SJCRH30 (cell line): ENCODE results near the gene NELFA. TPM values are rescaled to one million over a fixed set of nuclear protein-coding genes. Genes with fewer than 3 reads are reported as not detected.

Experiments
- DNase-seq, 2 experiments: peaks; one replicate each; pipeline ENCODE4 v3.0.0-alpha.2; 2015 to 2020
- H3K27ac ChIP-seq: fragments of 250-450 bp; sonication (Bioruptor Pico); 2 replicates; pipeline ENCODE4 v1.5.1; 2020; ENCODE audit warnings: mild to moderate bottlenecking, moderate library complexity
- H3K27me3 ChIP-seq: fragments of 250-450 bp; sonication (Bioruptor Pico); 2 replicates; pipeline ENCODE4 v1.5.1; 2020; ENCODE audit warnings: mild to moderate bottlenecking, moderate library complexity
- H3K36me3 ChIP-seq: fragments of 250-450 bp; sonication (Bioruptor Pico); 2 replicates; pipeline ENCODE4 v1.5.1; 2020; ENCODE audit warnings: mild to moderate bottlenecking, moderate library complexity
- H3K4me1 ChIP-seq: fragments of 250-450 bp; sonication (Bioruptor Pico); 2 replicates; pipeline ENCODE4 v1.5.1; 2020; ENCODE audit warnings: mild to moderate bottlenecking, moderate library complexity
- H3K4me3 ChIP-seq: fragments of 250-450 bp; sonication (Bioruptor Pico); 2 replicates; pipeline ENCODE4 v1.5.1; 2020; ENCODE audit warnings: mild to moderate bottlenecking, moderate library complexity
- H3K9me3 ChIP-seq: fragments of 250-450 bp; sonication (Bioruptor Pico); replicated peaks from 2 replicates; pipeline ENCODE4 v1.5.1; 2020; ENCODE audit warnings: mild to moderate bottlenecking, moderate library complexity
- total RNA-seq: library from RNA; depleted of rRNA; stranded (reverse); fragments of >200 nt; shearing (Covaris generic); gene quantifications from 2 replicates; pipeline ENCODE4 v1.2.3, GENCODE V29; 2014

Gene NELFA
- total RNA-seq, 1 experiment from 2014 or later: 21.1 TPM

GRCh38 chr4:1973661-1974060 lies 35.1 kb downstream of the NELFA start:
- H3K36me3 ChIP-seq: peaks cover 73% of the 10 kb centered on the region
- DNase-seq: no peak
- H3K27me3 ChIP-seq: no peaks in the 10 kb centered on the region

GRCh38 chr4:1973218-1973617 lies 35.6 kb downstream of the NELFA start:
- H3K27me3 ChIP-seq: no peaks in the 10 kb centered on the region
- H3K9me3 ChIP-seq: no peaks in the 10 kb centered on the region
- no peaks in the 10 kb centered on the region for H3K4me1 ChIP-seq
- no peak overlapping the region for H3K27ac ChIP-seq
- H3K36me3 ChIP-seq: peaks cover 70% of the 10 kb centered on the region
- no peak overlapping the region for H3K4me3 ChIP-seq
- DNase-seq: no peak

More at GRCh38 chr4:1973661-1974060, 35.1 kb downstream of the NELFA start:
- H3K4me1 ChIP-seq: no peaks in the 10 kb centered on the region
- H3K27ac ChIP-seq: no peak overlapping the region
- H3K4me3 ChIP-seq: no peak overlapping the region
- H3K9me3 ChIP-seq: no peaks in the 10 kb centered on the region

GRCh38 chr4:1972414-1972813 lies 36.4 kb downstream of the NELFA start:
- no peaks in the 10 kb centered on the region for H3K4me1 ChIP-seq
- H3K27me3 ChIP-seq: no peaks in the 10 kb centered on the region
- no peak for DNase-seq
- no peaks in the 10 kb centered on the region for H3K9me3 ChIP-seq
- H3K36me3 ChIP-seq: peaks cover 66% of the 10 kb centered on the region
- H3K4me3 ChIP-seq: no peak overlapping the region
- H3K27ac ChIP-seq: no peak overlapping the region

GRCh38 chr4:1971456-1972200 lies 37.1 kb downstream of the NELFA start:
- Histone ChIP-seq H3K4me3 (no peak overlapping the region), H3K36me3 (peaks cover 58% of the 10 kb centered on the region), H3K9me3 (no peaks in the 10 kb centered on the region), H3K27me3 (no peaks in the 10 kb centered on the region), H3K4me1 (no peaks in the 10 kb centered on the region), H3K27ac (no peak overlapping the region)
- DNase-seq: no peak

- Histone ChIP-seq H3K4me1 (no peaks in the 10 kb centered on the region), H3K27ac (no peak overlapping the region), H3K4me3 (no peak overlapping the region), H3K36me3 (peaks cover 52% of the 10 kb centered on the region), H3K9me3 (no peaks in the 10 kb centered on the region), H3K27me3 (no peaks in the 10 kb centered on the region)
- DNase-seq: no peak
Observed at GRCh38 chr4:1970926-1971325, 37.8 kb downstream of the NELFA start.

- H3K4me1 ChIP-seq: no peaks in the 10 kb centered on the region
- DNase-seq: no peak
- no peak overlapping the region for H3K27ac ChIP-seq
- no peaks in the 10 kb centered on the region for H3K27me3 ChIP-seq
- no peak overlapping the region for H3K4me3 ChIP-seq
- no peaks in the 10 kb centered on the region for H3K9me3 ChIP-seq
- peaks cover 52% of the 10 kb centered on the region for H3K36me3 ChIP-seq
Observed at GRCh38 chr4:1969928-1970723, 38.6 kb downstream of the NELFA start.

GRCh38 chr4:1968686-1969295 lies 40.0 kb downstream of the NELFA start:
- DNase-seq: no peak
- H3K27me3 ChIP-seq: no peaks in the 10 kb centered on the region
- H3K27ac ChIP-seq: no peak overlapping the region
- H3K36me3 ChIP-seq: peaks cover 55% of the 10 kb centered on the region
- no peaks in the 10 kb centered on the region for H3K9me3 ChIP-seq
- no peaks in the 10 kb centered on the region for H3K4me1 ChIP-seq
- no peak overlapping the region for H3K4me3 ChIP-seq

- DNase-seq: peak in 1 of 2 experiments; percentile 24
- H3K9me3 ChIP-seq: no peaks in the 10 kb centered on the region
- no peaks in the 10 kb centered on the region for H3K27me3 ChIP-seq
- no peak overlapping the region for H3K27ac ChIP-seq
- no peak overlapping the region for H3K4me3 ChIP-seq
- H3K36me3 ChIP-seq: peaks cover 53% of the 10 kb centered on the region
- no peaks in the 10 kb centered on the region for H3K4me1 ChIP-seq
Observed at GRCh38 chr4:1967512-1968149, 41.1 kb downstream of the NELFA start.

- no peak for DNase-seq
- no peaks in the 10 kb centered on the region for H3K27me3 ChIP-seq
- H3K4me1 ChIP-seq: no peaks in the 10 kb centered on the region
- H3K27ac ChIP-seq: no peak overlapping the region
- no peaks in the 10 kb centered on the region for H3K9me3 ChIP-seq
- peaks cover 64% of the 10 kb centered on the region for H3K36me3 ChIP-seq
- H3K4me3 ChIP-seq: no peak overlapping the region
Observed at GRCh38 chr4:1964971-1965370, 43.8 kb downstream of the NELFA start.

- no peaks in the 10 kb centered on the region for H3K4me1 ChIP-seq
- H3K27me3 ChIP-seq: no peaks in the 10 kb centered on the region
- no peak overlapping the region for H3K4me3 ChIP-seq
- H3K9me3 ChIP-seq: no peaks in the 10 kb centered on the region
- no peak for DNase-seq
- peaks cover 68% of the 10 kb centered on the region for H3K36me3 ChIP-seq
- no peak overlapping the region for H3K27ac ChIP-seq
Observed at GRCh38 chr4:1964443-1964842, 44.3 kb downstream of the NELFA start.

- DNase-seq: no peak
- H3K9me3 ChIP-seq: no peaks in the 10 kb centered on the region
- H3K36me3 ChIP-seq: peaks cover 73% of the 10 kb centered on the region
- no peaks in the 10 kb centered on the region for H3K27me3 ChIP-seq
- H3K4me1 ChIP-seq: no peaks in the 10 kb centered on the region
- H3K27ac ChIP-seq: no peak overlapping the region
- no peak overlapping the region for H3K4me3 ChIP-seq
Observed at GRCh38 chr4:1962980-1963379, 45.8 kb downstream of the NELFA start.

- no peak for DNase-seq
- Histone ChIP-seq H3K27me3 (no peaks in the 10 kb centered on the region), H3K4me1 (no peaks in the 10 kb centered on the region), H3K9me3 (no peaks in the 10 kb centered on the region), H3K27ac (no peak overlapping the region), H3K36me3 (peaks cover 82% of the 10 kb centered on the region), H3K4me3 (no peak overlapping the region)
Observed at GRCh38 chr4:1961563-1961962, 47.2 kb downstream of the NELFA start.

- Histone ChIP-seq H3K36me3 (peaks cover 87% of the 10 kb centered on the region), H3K9me3 (no peaks in the 10 kb centered on the region), H3K4me3 (no peak overlapping the region), H3K27ac (no peak overlapping the region), H3K4me1 (no peaks in the 10 kb centered on the region), H3K27me3 (no peaks in the 10 kb centered on the region)
- DNase-seq: no peak
Observed at GRCh38 chr4:1961038-1961437, 47.7 kb downstream of the NELFA start.

GRCh38 chr4:1960170-1960825 lies 48.5 kb downstream of the NELFA start:
- Histone ChIP-seq H3K4me3 (no peak overlapping the region), H3K4me1 (no peaks in the 10 kb centered on the region)
- no peak for DNase-seq

More at GRCh38 chr4:1960170-1960825, 48.5 kb downstream of the NELFA start:
- Histone ChIP-seq H3K27ac (no peak overlapping the region), H3K36me3 (peaks cover 89% of the 10 kb centered on the region), H3K27me3 (no peaks in the 10 kb centered on the region), H3K9me3 (no peaks in the 10 kb centered on the region)
